GM12875 (cell line): ENCODE data around the gene TMEM89.

Experiments
- H3K4me3 ChIP-seq: one replicate; pipeline ENCODE4 v1.5.1; 2011; ENCODE audit warnings: low read depth, low read length, control low read depth
- TF ChIP-seq, protein P1 (sequence below): IDR thresholded peaks from 2 replicates; pipeline ENCODE4 v1.5.1; 2011; ENCODE audit warnings: low read depth, mild to moderate bottlenecking, control low read depth, inconsistent platforms, low read length, moderate library complexity, borderline replicate concordance; ENCODE audit not compliant: insufficient read depth

TMEM89 gene

GRCh38 chr3:48599509-48600285 is 21.9 kb downstream of the TMEM89 start:
- TF ChIP-seq, protein P1, sequence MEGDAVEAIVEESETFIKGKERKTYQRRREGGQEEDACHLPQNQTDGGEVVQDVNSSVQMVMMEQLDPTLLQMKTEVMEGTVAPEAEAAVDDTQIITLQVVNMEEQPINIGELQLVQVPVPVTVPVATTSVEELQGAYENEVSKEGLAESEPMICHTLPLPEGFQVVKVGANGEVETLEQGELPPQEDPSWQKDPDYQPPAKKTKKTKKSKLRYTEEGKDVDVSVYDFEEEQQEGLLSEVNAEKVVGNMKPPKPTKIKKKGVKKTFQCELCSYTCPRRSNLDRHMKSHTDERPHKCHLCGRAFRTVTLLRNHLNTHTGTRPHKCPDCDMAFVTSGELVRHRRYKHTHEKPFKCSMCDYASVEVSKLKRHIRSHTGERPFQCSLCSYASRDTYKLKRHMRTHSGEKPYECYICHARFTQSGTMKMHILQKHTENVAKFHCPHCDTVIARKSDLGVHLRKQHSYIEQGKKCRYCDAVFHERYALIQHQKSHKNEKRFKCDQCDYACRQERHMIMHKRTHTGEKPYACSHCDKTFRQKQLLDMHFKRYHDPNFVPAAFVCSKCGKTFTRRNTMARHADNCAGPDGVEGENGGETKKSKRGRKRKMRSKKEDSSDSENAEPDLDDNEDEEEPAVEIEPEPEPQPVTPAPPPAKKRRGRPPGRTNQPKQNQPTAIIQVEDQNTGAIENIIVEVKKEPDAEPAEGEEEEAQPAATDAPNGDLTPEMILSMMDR: no peak
- H3K4me3 ChIP-seq: no peak overlapping the region

- no peak overlapping the region for H3K4me3 ChIP-seq
- TF ChIP-seq, protein P1: no peak
These were observed 22.5 kb downstream of the TMEM89 start for GRCh38 chr3:48599077-48599501.

- H3K4me3 ChIP-seq: no peak overlapping the region
These were observed 23.1 kb downstream of the TMEM89 start for GRCh38 chr3:48598323-48599076.

DNA sequence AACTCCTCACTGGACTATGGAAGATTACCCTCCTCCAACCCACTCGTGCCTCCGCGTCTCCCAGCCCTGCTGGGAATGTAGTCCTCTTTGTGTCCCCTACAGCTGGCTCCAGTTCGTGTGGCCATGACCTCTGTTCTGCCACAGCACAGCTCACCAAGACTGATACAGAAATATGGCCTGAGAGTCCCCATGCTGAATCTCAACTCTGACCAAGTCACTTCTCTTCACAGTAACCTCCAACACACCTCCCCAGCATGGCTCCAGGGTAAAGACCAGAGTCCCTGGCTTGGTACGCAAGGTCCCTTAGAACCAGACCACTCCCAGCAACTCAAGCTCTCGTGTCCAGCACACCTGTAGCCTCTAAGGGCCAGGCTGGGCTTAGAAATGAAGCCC is 24.2 kb downstream of the TMEM89 start:
- TF ChIP-seq, protein P1: no peak
- no peak overlapping the region for H3K4me3 ChIP-seq

More at GRCh38 chr3:48598323-48599076, 23.1 kb downstream of the TMEM89 start:
- TF ChIP-seq, protein P1: no peak

- no peak overlapping the region for H3K4me3 ChIP-seq
- TF ChIP-seq, protein P1: no peak
These were observed 24.7 kb downstream of the TMEM89 start for GRCh38 chr3:48596676-48597407.

- no peak overlapping the region for H3K4me3 ChIP-seq
- TF ChIP-seq, protein P1: no peak
These were observed 25.4 kb downstream of the TMEM89 start for GRCh38 chr3:48596157-48596556.
